HG02763 (cell line): Measurements from ENCODE around the gene TSSK2.
"Not testable (repeated sequence)": the region's sequence is repeated elsewhere in the genome, so short reads cannot be mapped to it uniquely, and the experiment has no call there.

Experiments
- ATAC-seq: cut with Tn5 transposase; IDR thresholded peaks from one replicate; pipeline ENCODE4 v1.9.1; 2021; ENCODE audit warnings: mild to moderate bottlenecking, moderate library complexity; ENCODE audit not compliant: unreplicated experiment

The TSSK2 gene

DNA sequence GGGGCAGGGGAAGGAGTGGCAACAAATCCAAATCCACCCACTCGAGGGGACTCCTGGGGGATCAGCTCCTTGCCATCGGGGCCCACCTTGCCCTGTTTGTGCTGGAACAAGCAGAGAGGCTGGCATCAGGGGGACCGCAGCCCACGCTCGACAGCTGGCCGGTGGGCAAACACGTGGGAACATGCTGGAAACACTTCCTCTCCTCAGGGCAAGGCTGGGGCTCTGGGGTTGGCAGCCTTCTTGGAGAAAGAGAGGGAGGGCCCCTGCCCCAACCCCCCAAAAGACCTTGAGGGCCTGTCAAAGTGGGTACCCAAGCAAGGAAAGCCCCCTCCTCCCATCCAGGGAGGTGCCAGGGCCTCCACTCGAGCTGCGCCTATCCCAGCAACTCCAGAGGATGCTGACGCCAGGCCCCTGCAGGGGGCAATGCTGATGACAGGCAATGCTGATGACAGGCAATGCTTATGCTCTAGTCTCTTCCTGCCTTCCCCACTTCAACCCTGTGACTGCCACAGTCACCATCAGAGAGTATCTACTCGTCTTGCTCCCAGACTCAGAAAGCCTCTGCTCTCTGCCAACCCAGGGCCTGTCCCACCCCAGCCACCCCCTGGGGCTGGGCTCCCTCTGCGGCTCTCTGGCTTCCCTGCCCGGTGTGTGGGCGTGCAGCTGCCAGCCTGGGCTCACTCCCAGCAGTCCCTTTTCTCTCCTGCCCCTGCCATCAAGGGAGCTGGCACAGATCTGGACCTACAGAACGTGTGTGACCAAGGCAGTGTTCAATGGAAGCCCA is 7.3 kb downstream of the TSSK2 start:
- ATAC-seq = no peak

DNA sequence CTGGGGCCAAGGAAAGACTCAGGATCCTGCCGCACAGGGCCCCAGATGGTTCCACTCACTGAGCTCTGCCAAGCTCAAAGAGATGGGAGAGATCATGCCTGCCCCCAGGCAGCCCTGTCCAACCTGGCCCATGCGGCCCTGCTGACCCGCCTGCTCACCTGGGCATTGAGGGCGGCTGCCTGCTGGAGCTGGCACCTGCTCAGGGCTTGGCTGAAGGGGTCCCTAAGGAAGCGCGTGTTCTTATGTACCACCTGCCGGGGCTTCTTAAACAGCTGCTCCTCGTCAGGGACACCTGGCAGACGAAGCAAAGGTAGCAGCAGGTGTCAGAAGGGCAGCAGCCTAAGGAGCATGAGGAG is 7.9 kb downstream of the TSSK2 start:
- ATAC-seq = no peak

DNA sequence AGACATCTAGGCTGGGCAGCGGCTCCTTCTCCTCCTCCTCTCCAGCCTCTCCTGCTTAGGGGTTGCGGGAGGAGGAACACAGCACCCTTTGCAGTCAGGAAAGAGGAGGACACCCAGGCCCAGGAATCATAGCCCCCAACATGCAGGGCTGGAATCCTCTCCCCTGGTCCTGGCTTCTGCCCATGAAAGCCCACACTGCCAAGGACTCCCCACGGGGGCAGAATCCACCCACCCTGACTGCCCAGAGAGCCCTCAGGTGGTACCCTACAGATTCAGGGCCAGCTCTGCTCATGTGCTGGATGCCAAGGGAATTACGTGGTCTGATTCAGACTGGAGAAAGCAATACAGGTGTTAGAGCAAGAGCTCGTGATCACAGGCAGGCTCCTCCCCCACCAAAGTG is 8.9 kb downstream of the TSSK2 start:
- ATAC-seq = no peak

DNA sequence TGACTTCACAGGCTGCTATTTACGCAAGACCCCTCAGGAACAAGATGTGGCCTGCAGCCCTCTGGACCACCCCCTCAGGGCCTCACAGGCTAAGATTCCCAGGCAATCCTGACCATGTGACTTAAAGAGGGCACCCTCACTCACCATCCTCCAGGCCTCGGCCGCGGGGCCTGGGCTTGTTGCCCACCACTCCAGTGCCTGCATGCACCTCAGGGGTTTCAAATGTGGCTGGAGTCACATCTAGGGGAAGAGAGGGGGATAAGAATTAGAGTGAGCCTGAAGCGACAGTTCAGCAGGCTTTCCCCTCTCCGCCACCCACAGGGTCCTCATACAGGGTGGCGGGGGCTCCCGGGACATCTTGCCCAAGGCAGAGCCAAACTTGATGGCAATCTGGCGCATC is 11.3 kb downstream of the TSSK2 start:
- ATAC-seq = no peak

DNA sequence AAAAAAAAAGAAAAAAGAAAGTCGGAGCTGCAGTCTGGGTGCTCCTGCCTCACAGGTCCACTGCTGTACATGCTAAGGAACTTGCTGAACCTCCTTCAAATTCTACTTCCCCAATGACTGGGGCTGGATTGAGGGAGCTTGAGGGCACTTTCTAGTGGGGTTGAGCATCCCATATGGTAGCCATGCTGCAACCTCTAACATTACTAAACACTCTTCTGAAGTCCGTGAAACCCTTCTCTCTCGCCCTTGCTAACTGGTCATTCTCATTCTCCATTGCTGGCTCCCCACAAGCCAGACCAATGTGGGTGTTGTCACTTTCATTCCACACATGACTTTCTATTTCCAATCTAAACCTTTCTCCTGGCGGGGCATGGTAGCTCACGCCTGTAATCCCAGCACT is 12.1 kb downstream of the TSSK2 start:
- no peak for ATAC-seq

DNA sequence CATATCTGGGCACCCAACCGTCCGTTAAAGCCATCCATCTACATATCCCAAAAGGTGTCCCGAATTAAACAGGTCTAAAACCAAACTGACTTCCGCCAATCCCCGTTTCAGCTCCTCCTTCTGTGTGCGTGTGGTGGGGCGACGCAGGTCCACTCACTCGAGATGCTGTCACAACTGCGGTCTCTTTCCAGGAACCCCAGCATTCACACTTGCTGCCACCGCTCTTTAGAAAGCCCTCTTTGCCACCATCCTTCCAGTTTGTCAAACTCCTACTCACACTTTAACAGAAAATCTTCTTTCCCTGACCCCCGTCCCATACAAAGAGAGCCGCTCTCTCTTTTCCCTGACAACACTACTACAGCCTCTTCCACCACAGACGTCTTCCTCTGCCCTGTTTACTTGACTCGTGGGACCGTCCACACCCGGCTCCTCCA is 12.9 kb downstream of the TSSK2 start:
- no peak for ATAC-seq

DNA sequence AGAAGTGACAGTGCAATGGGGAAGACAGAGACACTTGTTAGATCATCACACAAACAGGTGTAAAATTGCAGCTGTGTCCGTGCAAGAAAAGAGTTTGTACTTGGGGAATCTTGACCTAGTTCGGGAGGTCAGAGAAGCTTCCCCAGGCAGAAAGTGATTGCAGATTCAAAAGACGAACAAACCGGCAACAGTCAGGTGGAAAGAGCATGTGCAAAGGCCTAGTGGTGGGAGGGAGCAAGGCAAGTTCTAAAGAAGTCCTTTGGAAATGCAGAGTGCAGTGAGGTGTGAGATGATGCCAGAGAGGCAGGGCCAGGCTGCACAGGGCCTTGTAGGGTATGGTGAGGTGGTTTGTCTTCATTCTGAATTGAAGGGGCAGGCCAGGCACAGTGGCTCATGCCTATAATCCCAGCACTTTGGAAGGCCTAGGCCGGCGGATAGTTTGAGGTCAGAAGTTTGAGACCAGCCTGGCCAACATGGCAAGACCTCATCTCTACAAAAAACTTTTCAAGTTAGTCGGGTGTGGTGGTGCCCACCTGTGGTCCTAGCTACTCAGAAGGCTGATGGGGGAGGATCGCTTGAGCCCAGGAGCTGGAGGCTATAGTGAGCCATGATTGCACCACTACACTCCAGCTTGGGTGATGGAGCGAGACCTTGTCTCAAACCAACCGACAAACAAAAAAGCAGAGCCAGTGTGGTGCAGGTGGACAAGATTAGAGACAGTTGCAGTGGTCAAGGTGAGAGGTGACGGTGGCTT is 15.3 kb downstream of the TSSK2 start:
- no peak for ATAC-seq

DNA sequence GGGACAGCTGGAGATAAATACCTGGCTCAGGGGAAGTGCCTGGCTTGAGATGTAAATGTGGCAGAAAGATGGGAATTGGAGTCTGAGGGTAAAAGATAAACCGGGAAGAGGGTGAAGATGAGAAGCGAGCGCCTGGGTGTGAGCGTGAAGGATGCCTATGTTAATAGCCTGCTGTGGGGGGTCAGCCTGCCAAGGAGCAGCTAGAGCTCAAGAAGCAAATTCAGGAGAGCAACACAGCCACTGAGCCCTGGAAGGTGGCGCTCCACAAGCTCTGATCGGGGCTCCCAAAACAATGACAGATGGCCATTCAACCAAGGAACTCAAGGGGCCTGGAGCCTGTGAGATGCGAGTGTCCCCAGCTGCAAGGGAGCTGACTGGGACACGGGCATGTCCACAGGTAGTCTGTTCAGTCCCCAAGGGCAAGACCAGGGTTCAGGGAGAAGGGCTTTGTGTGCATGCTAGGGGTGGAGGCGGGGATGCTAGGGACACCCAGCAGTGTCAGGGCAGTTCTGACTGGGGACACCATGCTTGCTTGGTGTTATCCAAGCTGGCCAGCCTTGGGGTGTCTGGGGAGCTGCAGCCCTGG is 16.2 kb downstream of the TSSK2 start:
- ATAC-seq = no peak

DNA sequence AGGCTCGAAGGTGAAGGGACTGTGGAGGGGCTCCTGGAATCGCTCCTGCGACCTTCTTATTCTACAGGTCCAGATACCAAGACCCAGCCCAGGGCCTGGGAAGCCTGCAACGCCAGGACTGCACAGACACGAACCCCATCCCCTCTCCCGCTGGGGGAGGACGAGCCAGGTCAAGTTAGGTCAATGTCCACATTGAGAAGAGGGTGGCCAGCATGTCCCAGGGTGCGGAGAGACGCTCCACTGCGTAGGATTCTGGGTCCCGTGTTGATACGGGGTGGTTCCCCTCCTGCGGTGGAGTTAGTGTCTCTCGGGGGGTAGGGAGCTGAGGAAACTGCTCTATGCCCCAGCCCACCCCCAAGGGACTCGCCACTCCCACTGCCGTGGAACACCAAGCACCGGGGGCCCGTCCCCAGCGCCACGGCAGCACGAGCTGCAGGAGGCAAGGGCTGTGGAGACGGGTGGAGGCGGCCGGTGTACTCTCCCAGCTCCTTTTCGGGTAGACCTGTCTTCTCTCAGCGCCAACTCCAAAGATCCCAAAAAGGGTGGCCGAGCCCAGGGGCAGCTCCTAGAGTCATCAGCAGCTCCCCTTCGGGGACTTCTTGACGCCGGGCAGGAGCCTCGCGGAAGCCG is 17.4 kb downstream of the TSSK2 start:
- no peak for ATAC-seq

DNA sequence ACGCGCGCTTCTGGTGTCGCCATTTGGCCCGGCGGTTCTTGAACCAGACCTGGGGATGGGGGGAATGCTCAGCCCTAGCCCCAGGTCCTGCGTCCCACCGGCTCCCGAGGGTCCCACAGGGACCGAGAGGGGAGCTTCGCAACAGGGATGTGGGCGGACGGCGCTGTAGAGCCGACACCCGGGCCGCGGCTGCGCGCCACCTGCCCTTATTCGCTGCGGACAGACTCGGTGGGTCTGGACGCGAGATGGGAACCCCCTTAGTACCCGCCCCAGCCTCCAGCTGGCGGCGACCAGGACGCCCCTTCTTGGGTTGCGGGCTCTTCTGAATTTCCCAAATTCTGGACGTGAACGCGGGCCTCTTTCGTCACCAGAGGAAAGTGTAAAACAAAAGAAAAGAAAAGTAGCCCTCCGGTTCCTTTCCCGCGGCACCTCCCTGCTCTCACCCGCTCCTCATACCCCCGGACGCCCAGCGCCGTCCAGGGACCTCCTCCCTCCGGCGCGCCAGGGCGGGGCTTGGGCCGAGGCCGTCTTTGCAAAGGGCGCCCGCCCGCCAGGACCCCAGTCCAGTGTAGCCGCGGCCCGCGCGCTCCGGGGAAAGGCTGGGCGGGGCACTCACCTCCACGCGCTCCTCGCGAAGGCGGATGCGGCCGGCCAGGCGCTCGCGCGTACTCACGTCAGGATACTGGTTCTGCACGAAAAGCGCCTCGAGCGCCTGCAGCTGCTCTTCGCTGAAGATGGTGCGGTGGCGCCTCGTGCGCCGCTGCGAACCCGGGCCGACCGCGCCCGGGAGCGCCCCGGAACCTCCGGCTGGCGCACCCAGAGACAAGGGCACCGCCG is 18.2 kb downstream of the TSSK2 start:
- no peak for ATAC-seq

DNA sequence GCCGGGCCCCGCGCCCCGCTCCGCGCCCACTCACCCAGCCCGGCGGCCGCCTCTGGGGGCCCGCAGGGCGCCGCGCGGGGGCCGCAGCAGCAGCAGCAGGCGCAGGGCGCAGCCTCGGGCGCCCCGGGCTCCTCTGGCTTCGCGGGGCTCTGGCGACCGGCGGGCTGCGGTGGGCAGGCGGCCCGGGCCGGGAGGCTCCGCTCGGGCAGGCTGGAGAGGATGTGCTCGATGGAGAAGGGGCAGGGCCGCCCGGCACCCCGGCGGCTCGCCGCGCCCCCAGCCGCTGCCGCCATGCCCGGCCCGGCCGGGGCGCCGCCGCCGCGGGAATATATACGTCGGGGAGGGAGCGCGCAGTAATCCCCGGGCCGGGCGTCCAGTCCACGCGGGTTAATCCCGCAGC is 18.9 kb downstream of the TSSK2 start, which contains the start of gene GSC2:
Gene GSC2 (minus strand): TSS at position 302 of the 400 bp plus-strand sequence. CDS start 9 bp downstream, at position 293.
- ATAC-seq = no peak

DNA sequence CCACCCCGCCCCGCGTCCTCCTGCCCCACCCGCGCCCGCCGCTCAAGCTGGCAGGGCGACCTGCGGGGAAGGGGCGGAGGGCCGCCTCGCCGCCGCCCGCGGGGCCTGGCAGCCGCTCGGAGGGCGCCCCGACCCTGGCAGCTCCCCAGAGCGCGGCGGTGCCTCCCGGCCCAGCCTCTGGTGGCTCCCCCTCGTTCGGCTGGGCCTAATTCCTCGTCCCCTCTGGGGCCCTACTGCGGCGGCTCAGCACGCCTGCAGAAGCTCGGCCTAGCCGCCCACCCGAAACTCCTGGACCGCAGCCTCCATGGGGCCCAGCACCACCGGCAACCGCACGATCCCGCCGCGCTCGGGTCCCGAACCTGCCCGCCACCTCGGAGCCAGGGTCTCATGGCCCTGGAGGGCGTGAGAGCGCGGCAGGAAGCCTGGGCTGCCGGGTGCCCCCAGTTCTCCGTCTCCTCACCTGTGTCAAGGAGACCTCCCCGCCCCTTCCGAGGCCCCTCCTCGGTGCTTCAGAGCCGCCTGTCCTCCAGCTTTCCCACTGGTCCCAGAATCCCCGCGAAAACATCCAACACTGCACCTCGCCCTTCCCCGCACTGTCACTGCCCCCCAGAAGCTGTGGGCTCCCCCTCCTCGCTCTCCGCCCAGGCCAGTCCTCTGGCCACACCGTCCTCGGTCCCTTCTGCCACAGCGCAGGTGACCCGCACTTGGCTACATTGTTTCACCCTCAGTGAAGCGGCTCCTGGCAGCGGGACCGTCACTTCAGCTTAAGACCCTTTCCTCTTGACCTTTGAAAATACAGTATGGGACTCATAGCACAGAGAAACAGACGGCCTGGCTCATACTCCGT is 19.6 kb downstream of the TSSK2 start:
- no peak for ATAC-seq

DNA sequence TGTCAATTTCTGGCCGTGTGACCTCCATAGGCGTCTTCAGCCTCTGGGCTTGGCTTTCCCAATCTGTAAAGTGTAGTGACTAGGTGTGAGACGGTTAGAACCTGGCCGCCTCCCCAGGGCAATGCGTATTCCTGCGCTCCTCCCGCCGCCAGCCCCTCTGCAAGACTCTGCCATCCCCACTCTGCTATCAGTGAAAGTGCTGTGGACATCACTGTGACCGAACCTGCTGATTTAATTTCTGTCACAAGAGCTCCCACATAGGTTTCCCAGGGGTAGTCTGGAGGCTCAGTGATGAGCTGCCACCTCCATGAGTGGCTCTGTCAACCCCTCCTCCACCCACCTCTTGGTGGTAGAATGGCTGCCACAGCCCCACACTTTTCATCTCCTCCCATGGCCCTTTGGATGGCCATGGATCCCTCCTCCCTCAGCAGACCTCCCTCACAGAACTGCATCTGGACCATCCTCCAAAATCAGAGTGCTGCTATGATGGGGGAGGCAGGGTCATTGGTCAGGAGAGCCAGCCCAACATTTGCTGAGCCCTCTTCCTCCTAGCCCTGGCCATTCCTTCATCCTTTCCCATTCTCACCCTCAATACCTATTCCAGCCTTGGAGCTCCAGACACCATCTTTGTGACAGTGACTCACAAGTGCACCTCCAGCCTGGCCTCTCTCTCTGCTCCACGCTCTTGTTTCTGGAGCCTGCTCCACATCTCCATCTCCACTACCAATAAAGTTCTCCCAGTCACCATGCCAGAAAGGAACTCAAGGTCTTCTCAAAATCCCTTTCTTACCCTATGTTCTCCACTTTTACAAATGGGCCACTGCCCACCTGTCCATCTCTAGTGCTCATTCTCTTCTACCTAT is 20.5 kb downstream of the TSSK2 start:
- no peak for ATAC-seq

DNA sequence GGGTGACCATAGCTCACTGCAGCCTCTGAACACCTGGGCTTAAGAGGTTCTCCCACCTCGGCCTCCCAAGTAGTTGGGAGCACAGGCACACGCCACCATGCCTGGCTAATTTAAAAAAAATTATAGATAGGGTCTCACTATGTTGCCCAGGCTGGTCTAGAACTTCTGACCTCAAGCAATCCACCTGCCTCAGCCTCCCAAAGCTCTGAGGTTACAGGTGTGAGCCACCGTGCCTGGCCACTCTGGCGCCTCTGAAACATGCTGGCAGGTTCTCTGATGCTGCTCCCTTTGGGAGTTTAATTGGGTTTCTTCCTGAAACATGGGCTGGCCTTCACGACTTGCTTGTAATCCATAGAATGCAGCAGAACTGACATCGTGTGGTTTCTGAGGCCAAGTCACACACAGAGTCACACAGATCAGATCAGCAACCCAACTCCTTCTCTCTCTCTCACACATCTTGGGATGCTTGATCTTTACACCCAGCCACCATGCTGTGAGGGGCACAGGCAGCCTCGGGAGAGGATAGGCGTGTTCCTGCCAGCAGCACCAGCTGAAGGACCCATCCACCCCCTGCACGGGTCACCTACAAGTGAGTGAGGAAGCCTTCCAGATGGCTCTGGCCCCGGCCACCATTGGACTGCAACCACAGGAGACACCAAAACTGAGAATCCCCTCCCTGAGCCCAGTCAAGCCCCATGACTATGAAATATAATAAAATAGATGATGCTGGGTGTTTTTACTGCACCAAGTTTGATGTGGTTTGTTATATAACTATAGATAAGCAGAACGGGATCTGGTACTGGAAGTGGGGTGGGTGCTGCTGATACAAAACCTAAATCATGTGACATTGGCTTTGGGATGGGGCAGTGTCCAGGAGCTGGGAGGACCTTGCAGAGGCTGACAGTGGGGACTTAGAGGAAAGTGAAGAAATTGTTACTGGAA is 22.1 kb downstream of the TSSK2 start:
- ATAC-seq = no peak

DNA sequence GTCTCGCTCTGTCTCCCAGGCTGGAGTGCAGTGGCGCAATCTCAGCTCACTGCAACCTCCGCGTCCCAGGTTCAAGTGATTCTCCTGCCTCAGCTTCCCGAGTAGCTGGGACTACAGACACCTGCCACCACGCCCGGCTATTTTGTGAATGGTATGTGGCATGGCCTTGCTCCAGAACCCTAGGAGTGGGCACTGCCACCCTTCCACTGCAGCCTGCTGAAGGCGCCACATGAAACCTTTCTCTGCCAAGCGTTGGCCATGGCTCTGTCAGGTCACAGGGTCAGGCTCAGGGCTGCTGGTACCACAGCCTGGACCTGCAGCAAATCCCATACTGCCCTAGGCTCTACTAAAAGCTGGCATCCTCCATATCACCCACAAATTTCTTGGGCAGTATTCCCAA is 25.0 kb downstream of the TSSK2 start:
- ATAC-seq = not testable (repeated sequence)

DNA sequence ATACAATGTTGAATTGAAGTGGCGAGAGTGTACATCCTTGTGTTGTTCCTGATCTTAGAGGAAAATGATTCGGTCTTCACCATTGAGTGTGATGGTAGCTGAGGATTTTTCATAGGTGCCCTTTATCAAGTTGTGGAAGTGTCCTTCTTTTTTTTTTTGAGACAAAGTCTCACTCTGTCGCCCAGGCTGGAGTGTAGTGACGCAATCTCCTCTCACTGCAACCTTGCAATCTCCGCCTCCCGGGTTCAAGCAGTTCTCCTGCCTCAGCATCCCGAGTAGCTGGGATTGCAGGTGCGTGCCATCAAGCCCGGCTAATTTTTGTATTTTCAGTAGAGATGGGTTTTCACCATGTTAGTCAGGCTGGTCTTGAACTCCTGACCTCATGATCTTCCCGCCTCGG is 27.5 kb downstream of the TSSK2 start:
- ATAC-seq = not testable (repeated sequence)

DNA sequence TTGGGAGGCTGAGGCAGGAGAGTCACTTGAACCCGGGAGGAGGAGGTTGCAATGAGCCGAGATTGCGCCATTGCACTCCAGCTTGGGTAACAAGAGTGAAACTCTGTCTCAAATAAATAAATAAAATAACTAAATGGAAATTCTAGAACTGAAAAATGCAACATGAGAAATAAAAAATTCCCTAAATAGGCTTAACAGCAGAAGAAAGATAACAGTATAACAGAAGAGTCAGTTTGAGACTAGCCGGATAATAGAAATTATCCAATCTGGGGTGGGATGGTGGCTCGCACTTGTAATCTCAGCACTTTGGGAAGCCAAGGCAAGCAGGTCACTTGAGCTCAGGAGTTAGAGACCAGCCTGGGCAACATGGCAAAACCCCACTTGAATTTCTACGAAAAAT is 33.3 kb downstream of the TSSK2 start:
- ATAC-seq = no peak

DNA sequence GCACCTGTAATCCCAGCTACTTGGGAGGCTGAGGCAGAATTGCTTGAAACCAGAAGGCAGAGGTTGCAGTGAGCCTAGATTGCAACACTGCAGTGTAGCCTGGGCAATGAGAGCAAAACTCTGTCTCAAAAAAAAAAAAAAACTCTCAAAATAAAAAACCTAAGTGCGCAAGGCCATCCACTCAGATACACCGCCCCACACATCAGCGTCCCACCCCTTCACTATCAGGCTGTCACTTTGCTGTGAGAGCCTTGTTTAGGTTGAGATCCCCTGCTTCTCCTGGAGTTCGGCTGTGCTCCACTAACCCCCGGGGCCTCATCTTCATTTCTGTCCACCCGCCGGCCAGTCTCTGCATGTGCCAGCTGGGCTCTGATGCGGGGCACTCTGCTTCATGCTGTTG is 35.3 kb downstream of the TSSK2 start:
- ATAC-seq = no peak
